GM18526 (cell line): ENCODE data around the gene RILPL2.

Experiments used
- POLR2A ChIP-seq: IDR thresholded peaks from 3 replicates; pipeline ENCODE4 v1.6.1; 2011; ENCODE audit not compliant: insufficient read length; ENCODE audit errors: extremely low read depth

RILPL2 gene

DNA sequence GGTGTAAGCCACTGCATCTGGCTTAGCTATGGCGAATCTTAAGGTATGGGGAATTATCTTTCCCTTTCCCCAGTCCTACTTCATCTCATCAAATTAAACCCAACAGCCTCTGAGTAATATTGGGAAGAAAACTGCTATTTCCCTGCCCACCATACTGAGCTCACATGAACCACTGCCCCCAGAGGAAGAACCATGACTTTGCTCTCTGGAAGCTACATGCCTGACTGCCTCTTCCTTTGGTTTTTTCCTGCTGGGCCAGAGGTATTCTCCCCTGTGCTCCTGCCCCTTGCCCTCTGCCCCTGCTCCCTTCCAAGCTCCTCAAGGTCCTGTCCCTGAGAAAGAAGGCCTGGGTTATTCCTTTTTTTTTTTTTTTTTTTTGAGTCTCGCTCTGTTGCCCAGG, 15.2 kb downstream of the RILPL2 start:
- TF ChIP-seq POLR2A = no peak

DNA sequence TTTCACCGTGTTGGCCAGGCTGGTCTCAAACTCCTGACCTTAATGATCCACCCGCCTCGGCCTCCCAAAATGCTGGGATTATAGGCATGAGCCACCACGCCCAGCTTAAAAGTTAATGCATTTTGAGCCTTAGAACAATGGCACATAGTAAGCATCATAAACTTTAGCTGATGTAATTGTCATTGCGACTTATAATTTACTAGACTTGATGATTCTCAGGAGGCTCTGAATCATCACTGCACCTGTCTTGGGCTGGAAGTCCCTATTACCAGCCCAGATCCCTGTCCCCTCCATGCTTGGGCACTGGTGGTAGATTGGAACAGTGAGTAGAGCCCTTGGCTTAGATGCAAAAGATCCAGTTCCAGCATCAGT, 26.5 kb downstream of the RILPL2 start:
- no peak for TF ChIP-seq POLR2A

DNA sequence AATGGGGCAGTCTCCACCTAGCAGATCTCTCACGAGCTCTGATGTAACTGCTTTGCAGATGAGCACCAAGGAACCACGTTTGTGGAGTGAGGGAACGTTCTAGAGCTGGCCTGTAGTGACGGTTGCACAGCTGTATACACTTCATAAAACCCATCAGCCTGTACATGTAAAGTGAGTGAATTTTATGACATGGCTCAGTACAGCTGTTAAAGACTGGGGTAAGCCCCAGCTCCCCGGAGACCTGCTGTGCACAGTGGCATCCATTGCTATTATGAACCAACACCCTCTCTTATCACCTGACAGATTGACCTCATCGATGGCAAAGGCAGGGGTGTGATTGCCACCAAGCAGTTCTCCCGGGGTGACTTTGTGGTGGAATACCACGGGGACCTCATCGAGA, 31.9 kb downstream of the RILPL2 start:
- no peak for TF ChIP-seq POLR2A

DNA sequence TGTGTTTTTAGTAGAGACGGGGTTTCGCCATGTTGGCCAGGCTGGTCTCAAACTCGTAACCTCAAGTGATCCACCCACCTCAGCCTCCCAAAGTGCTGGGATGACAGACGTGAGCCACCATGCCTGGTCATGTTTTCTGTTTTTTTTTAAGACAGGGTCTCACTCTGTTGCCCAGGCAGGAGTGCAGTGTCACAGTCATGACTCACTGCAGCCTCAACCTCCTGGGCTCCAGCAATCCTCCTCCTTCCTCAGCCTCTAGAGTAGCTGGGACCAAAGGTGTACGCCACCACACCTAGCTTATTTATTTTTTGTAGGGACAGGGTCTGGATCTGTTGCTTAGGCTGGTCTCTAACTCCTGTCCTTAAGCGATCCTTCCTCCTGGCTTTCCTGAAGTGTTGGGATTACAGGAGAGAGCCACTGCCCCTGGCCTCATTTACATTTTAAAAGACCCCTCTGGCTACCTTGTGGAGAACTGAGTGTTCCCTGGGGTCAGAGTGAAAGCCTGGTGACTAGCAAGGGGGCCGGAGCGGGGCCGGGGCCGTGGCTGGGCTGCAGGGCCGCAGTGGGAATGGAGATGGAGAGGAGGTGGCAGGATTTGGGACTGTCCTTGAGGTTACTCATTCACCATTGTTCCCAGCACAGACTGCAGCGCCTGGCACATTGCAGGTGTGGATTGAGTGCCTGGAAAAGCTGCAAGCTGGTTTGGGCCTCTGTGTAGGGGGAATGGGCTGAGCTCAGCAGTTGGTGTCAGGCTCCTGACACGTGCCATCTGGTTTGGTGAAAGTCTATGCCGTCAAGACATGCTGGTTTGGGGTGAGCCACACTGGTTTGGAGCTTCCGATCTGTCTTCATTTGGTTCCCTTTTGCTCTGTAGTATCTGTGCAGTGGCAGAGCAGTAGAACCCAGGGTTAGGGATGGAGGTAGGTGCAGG, 34.5 kb downstream of the RILPL2 start:
- TF ChIP-seq POLR2A = no peak

DNA sequence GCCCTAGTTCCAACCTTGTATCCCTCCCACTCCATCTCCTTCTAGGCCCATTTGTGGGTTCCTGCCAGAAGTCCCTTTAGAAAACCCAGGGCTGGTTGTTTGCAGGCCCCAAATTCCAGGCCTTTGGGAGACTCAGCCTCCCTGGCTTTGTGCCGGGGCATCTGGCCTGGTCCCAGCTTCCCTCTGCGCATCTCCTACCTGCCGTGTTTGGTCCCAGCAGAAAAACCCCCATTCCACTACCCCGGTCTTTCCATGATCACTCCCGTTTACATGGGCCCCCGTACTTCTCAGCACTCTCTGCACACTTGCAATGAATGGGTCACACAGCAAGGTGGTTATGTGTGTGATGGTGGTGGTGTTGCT, 37.2 kb downstream of the RILPL2 start:
- TF ChIP-seq POLR2A = no peak

DNA sequence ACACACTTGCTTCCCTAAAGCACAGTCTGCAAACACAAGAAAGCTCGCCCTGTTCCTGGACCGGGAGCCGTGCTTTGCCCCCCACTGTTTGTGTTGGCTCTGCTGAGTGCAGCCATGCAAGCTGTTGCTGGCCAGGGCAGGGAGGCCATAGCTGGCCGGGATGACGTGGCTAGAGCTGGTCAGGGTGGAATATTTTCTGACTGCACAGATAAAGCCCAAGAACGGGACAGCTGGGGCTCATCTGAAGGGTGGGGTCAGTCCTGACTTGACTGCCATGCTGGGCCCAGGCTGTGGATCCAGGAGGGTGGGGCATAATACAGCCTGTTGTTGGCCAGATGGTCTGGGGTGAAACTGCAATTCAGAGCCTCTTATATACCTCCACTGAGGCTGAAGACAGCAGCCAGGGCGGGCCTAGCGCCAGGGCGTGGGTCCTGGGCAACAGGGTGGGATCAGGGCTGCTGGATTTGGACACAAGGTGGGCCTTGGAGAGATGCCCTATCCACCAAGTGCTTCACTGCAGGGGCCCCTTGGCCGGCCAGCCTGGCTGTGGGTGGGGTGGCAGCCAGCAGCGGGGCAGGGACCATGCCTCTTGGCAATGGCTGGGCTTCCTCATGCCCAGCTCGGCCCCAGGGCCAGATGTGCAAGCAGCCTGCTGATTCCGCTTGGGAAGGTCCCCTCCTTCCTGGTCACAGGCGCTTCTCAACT, 37.8 kb downstream of the RILPL2 start:
- no peak for TF ChIP-seq POLR2A

DNA sequence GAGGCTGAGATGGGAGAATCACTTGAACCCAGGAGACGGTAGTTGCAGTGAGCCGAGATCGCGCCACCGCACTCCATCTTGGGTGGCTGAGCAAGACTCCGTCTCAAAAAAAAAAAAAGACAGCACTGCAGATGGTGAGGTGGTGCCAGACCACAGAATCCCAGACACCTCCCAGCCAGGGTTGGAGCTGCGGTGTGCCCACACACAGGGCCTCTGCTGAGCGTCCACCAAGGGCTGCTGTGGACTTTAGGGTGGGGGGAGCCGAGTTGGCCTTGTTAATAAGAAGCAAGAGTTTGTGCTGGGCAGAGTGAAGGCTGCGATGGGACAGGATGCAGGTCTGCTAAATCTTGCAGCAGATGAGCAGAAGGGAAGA, 38.3 kb downstream of the RILPL2 start:
- no peak for TF ChIP-seq POLR2A

DNA sequence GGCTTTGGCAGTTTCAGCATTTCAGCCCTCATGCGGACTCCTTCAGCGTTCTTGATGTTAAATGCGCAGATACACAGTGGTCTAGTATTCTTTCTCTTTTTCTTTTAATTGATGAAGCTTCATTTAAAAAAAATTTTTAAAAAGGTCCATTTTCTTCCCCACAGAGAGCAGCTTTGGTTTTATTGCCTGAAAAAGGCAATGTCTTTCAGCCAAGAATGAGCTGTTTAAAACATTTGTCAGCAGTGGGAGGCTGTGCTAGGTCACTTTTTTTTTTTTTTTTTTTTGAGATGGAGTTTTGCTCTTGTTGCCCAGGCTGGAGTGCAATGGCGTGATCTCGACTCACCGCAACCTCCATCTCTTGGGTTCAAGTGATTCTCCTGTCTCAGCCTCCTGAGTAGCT, 39.1 kb downstream of the RILPL2 start:
- no peak for TF ChIP-seq POLR2A

DNA sequence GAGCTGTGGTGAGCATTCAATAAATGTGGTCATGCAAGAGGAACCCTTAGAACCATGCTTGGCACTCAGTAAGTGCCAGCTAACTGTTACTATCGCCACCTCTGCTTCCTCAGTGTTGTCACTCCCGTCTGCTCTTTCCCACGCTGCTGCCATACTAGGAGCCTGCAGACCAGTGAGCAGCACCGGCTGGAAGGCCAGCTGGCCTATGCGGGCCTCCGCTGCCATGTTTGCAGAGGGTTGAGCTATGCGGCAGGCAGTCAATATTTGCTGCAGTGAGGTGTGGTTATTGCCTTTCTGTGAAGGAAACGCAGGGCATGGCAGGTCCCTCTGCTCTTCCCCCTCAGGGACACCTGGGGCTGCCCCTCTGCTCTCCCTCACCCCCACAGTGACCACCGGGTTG, 39.5 kb downstream of the RILPL2 start:
- TF ChIP-seq POLR2A = no peak

DNA sequence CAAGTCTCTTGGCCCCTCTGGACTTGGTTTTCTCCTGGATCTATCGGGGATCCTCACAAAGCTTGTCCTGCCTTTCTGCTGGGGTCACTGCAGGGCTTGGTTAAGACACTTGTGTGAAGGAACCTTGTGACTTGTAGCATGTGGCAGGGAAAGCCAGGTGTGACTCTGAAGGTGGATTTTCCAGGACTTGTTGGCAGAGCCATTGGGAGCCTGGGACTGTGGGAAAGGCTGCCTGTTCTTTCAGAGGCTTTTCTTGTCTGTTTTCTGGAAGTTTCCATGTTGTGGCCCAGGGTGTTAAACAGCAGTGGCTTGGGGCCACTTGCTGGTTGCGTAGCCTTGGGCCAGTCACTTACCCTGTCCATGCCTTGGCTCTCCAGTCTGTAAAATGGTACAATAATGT, 39.9 kb downstream of the RILPL2 start:
- no peak for TF ChIP-seq POLR2A

DNA sequence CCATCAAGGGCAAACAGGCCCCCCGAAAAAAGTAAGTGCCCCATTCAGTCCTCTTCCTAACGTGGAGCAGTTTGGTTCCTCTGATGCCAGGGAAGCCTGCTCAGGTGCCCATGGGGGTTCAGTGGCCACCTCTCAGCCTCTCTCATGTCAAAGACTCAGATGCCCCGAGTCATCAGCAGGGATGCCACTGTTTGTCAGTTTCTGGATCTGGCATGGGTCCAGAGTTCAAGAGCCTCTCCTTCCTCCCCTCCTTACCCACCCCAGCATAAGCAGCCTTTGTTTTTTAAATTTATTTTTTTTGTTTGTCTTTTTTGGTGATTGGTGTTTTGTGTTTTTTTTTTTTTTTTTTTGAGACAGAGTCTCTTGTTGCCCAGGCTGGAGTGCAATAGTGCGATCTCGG, 41.2 kb downstream of the RILPL2 start:
- no peak for TF ChIP-seq POLR2A

DNA sequence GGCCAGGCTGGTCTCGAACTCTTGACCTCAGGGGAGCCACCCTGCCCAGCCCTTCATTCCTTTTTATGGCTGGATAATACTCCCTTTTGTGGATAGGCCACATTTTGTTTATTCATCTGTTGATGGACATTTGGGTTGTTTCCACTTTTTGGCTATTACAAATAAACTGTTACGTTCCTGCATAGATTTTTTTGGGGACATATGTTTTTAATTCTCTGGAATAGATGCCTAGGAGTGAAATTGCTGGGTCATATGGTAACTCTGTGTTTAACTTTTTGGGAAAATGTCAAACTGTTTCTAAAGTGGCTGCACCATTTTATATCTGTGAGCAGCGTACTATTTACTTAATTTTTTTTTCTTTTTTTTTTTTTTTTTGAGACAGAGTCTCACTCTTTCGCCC, 42.7 kb downstream of the RILPL2 start:
- no peak for TF ChIP-seq POLR2A

DNA sequence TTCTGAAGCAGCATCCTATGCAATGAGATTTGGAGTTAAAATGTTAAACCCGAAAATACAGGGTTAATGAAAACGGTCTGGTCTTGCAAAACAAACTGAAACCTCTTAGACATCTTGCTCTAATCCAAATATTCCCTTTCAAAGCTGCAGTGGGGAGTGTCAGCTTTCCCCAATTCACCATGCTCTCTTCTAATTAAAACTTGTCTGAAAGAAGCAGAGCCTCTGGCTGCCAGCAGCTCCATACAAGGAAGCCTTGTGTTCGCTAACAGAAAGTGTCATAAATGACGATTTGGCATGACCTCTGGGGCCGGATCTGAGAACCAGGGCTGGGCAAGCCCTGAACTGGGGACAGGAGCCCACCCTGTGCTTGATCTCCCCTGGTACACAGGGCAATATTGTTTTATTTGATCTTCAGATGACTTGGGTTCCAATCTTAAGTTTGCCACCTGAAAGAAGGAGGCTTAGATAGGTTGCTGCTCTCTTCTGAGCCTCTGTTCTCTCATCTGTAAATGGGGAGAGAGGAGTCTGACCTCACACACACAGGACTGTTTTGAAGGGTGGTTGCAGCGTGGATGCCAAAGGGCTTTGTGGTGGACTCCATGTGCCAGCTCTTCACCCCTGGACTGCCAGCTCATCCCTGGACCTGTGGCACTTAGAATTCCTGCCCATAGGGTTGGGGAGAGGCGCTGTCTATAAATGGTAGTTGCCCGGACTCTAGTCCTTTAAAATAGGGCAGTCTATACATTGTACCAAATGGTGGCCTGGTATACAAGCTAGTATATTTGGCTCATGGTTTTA, 44.7 kb downstream of the RILPL2 start:
- TF ChIP-seq POLR2A = no peak

DNA sequence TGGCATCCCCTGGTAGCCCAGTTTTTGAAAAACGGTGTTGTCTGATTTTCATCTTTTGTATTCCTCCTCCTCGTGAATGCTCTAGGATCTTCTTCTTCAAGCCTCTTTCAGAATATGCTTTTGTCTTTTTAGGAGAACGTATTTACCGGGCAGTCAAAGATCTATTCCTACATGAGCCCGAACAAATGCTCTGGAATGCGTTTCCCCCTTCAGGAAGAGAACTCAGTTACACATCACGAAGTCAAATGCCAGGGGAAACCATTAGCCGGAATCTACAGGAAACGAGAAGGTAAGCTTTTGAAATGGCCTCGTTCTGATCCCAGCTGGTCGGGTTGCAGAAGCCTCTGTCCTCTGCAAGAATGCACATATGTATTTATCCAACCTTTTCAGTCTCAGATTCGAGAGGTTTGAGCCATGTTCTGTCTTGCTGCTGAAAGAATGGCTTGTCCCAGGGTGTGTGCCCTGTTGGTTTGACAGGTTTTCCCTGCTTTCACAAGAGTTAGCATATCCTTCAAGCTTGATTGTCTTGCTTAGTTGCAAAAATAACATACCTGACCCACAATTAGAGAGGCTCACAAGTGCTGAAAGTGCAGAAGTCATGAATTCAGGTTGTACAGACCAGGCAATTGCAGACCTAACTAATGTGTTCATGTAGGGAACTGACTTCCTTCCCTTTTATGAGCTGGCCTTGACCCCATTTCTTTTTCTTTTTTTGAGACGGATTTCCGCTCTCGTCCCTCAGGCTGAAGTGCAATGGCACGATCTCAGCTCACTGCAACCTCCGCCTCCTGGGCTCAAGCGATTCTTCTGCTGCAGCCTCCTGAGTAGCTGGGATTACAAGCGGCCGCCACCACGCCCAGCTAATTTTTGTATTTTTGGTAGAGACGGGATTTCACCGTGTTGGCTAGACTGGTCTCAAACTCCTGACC, 45.7 kb downstream of the RILPL2 start:
- TF ChIP-seq POLR2A = no peak
